Stomach (tissue), 9 donors: ENCODE data around the gene GH2. TPM values are rescaled to one million over a fixed set of nuclear protein-coding genes. Genes with fewer than 3 reads are reported as not detected.
"Not testable (repeated sequence)": the region's sequence is repeated elsewhere in the genome, so short reads cannot be mapped to it uniquely, and the experiment has no call there.

Experiments used
- DNase-seq, 2 donors: peaks; one replicate each; pipeline versions ENCODE4 v3.0.0 to v3.0.0-alpha.2; 2013 to 2019
- H3K27ac ChIP-seq, 5 donors: fragments of 200-600 bp in 4 of 5; sonication (generic) in 4 of 5; one replicate each; pipeline ENCODE4 v1.5.1; 2013 to 2019; ENCODE audit warnings: mild to moderate bottlenecking in 1 of 5, moderate library complexity in 1 of 5
- H3K27me3 ChIP-seq, 3 donors: fragments of 200-600 bp; sonication (generic); one replicate each; pipeline ENCODE4 v1.5.1; 2017 to 2019; ENCODE audit warnings: mixed run types in 1 of 3
- H3K36me3 ChIP-seq, 4 donors: fragments of 200-600 bp; sonication (generic); 1 replicate in 3 of 4; 2 replicates in 1 of 4; pipeline ENCODE4 v1.5.1; 2016 to 2019
- H3K4me1 ChIP-seq, 4 donors: fragments of 200-600 bp; sonication (generic); one replicate each; pipeline ENCODE4 v1.5.1; 2016 to 2019
- H3K4me3 ChIP-seq, 4 donors: fragments of 200-600 bp; sonication (generic) in 3 of 4; one replicate each; pipeline ENCODE4 v1.5.1; 2016 to 2019; ENCODE audit warnings: mild to moderate bottlenecking in 1 of 4
- H3K9me3 ChIP-seq, 4 donors: fragments of 200-600 bp; sonication (generic); one replicate each; pipeline ENCODE4 v1.5.1; 2016 to 2019
- EP300 ChIP-seq: sonication (generic); formaldehyde crosslinking; IDR thresholded peaks from one replicate; pipeline ENCODE4 v1.6.1; 2017; ENCODE audit warnings: antibody characterized with exemption
- POLR2A ChIP-seq, 4 donors: fragments of 450-650 bp; IDR thresholded peaks; one replicate each; pipeline ENCODE4 v1.6.1; 2016; ENCODE audit warnings: antibody characterized with exemption in 4 of 4, control low read depth in 2 of 4, mild to moderate bottlenecking in 1 of 4, moderate library complexity in 1 of 4
- POLR2AphosphoS5 ChIP-seq, 3 donors: sonication (generic); formaldehyde crosslinking; IDR thresholded peaks; one replicate each; pipeline ENCODE4 v1.6.1; 2016; ENCODE audit warnings: antibody characterized with exemption in 3 of 3
- WGBS, 5 donors: extraction: QIAGEN DNeasy Blood & Tissue Kit in 3 of 5; methylation state at CpG; one replicate each; pipeline versions ENCODE4 v1.1.5 to v1.1.7; 2013 to 2018; 5-methylcytosine and 5-hydroxymethylcytosine counted together
- intact Hi-C: fragments of 100-400 bp; cut with DNase I; formaldehyde crosslinking; loops from one replicate; pipeline ENCODE4 v1.15.1; 2023; ENCODE audit warnings: low total_unique reads
- polyA plus RNA-seq, 3 donors: library from polyadenylated mRNA; stranded (reverse); fragments of 200-250 nt; gene quantifications; one replicate each; pipeline ENCODE4 v1.2.3, GENCODE V29; 2013
- total RNA-seq, 5 donors: library from RNA; depleted of rRNA; stranded (reverse); fragments of >200 nt; gene quantifications; one replicate each; pipeline versions ENCODE4 v1.1.0 to v1.2.3, GENCODE V29; 2014 to 2016
- TF ChIP-seq, protein P1 (sequence below), 7 experiments: fragments of 450-650 bp in 4 of 7; fragments of 200-600 bp in 3 of 7; sonication (generic) in 3 of 7; IDR thresholded peaks; one replicate each; pipeline ENCODE4 v1.5.1; 2016 to 2019; ENCODE audit warnings: antibody characterized with exemption in 7 of 7, control low read depth in 2 of 7, mild to moderate bottlenecking in 1 of 7
- donor health status: healthy with polysubstance abuse.
- donor health status: Bipolar disorder and iron deficiency.
- donor health status: healthy.

Gene GH2
- total and polyA plus RNA-seq, 8 donors = not detected

DNA sequence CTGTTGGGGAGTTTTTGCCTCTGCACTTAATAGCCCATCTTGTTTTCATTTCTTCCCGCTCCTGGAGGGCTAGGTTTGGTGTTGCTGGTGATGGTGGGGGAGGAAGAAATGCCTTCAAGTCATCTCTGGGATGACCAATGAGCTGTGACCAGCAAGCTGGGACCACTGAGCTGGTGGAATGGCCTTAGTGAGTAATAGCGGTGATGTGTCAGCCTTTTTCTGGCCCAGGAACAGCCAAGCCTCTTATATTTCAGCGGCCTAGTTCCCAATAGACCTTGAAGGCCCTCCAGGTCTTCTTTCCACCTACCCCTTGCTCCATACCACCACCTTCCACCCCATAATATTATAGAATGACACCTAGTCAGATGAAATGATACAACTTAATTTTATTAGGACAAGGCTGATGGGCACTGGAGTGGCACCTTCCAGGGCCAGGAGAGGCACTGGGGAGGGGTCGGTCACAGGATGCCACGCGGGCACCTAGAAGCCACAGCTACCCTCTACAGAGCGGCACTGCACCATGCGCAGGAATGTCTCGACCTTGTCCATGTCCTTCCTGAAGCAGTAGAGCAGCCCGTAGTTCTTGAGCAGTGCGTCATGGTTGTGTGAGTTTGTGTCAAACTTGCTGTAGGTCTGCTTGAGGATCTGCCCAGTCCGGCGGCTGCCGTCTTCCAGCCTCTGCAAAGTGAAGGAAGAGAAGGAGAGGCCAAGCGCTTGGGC, 9.9 kb downstream of the GH2 start:
- H3K27ac ChIP-seq, H3K36me3 ChIP-seq, H3K27me3 ChIP-seq, H3K4me3 ChIP-seq, DNase-seq, intact Hi-C loops, H3K4me1 ChIP-seq, H3K9me3 ChIP-seq: not testable (repeated sequence)
- WGBS, 5 donors = 91 to 97% (median 94%) methylated on average over 11 to 15 of the region's 15 CpGs

DNA sequence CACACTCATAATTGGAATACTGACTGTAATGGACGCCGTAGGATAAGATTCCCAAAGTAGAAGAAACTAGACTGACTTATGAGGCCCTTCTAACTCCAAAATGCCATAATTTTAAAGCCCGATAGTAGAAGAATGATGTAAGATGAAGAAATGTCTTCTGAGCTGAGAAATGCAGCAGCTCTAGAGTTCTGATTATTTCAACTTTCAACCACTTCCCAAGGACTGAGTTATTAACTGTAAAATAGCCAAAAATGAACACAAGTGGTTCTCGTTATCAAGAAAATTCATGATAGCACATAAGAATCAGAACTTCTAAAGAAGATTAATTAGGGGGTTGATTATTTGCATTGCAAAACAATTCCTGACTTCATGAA, 11.5 kb downstream of the GH2 start:
- H3K36me3 ChIP-seq, H3K27me3 ChIP-seq, H3K4me1 ChIP-seq, H3K9me3 ChIP-seq, H3K4me3 ChIP-seq, intact Hi-C loops, DNase-seq, H3K27ac ChIP-seq: not testable (repeated sequence)
- 84 to 93% (median 92%) methylated on average over 4 of the region's 4 CpGs for WGBS, 5 donors

GRCh38 chr17:63869491-63870291, 12.1 kb downstream of the GH2 start:
- WGBS, 5 donors = 51 to 65% (median 59%) methylated on average over 9 of the region's 9 CpGs
- H3K36me3 ChIP-seq, H3K27ac ChIP-seq, intact Hi-C loops, H3K9me3 ChIP-seq, H3K4me3 ChIP-seq, H3K4me1 ChIP-seq, H3K27me3 ChIP-seq, DNase-seq: not testable (repeated sequence)

DNA sequence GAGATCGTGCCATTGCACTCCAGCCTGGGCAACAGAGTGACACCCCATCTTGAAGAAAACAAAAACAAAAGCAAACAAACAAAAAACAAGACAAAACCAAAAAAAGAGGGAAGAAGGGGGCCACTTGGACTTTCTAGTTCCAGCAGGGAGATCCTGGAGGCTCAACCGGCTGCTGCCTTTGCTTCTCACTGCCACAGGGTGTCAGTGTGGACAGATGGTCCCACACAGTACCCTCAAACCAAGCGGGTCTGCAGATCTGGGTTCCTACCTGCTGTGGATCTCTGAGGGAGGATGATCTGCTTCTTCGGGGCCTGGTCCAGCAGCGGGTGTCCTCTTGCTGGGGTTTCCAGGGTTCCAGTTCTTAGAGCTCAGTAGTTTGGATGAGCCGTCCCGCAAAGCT, 15.1 kb downstream of the GH2 start:
- intact Hi-C loops, H3K36me3 ChIP-seq, H3K9me3 ChIP-seq, H3K27me3 ChIP-seq, H3K4me3 ChIP-seq, H3K27ac ChIP-seq, H3K4me1 ChIP-seq, DNase-seq: not testable (repeated sequence)
- 51 to 80% (median 75%) methylated on average over 5 to 7 of the region's 7 CpGs for WGBS, 5 donors

GRCh38 chr17:63859257-63859656, 22.5 kb downstream of the GH2 start:
- WGBS, 5 donors = 48 to 88% (median 75%) methylated on average over 2 to 3 of the region's 3 CpGs
- Histone ChIP-seq H3K4me1 (no peaks in the 10 kb centered on the region), H3K4me3 (no peak overlapping the region), H3K27ac (no peak overlapping the region), H3K9me3 (no peaks in the 10 kb centered on the region), H3K27me3 (no peaks in the 10 kb centered on the region), H3K36me3 (no peaks in the 10 kb centered on the region)
- intact Hi-C loops = no loop called here
- no peak for TF ChIP-seq POLR2AphosphoS5 (IDR thresholded peaks at IDR 0.05)
- TF ChIP-seq, protein P1, sequence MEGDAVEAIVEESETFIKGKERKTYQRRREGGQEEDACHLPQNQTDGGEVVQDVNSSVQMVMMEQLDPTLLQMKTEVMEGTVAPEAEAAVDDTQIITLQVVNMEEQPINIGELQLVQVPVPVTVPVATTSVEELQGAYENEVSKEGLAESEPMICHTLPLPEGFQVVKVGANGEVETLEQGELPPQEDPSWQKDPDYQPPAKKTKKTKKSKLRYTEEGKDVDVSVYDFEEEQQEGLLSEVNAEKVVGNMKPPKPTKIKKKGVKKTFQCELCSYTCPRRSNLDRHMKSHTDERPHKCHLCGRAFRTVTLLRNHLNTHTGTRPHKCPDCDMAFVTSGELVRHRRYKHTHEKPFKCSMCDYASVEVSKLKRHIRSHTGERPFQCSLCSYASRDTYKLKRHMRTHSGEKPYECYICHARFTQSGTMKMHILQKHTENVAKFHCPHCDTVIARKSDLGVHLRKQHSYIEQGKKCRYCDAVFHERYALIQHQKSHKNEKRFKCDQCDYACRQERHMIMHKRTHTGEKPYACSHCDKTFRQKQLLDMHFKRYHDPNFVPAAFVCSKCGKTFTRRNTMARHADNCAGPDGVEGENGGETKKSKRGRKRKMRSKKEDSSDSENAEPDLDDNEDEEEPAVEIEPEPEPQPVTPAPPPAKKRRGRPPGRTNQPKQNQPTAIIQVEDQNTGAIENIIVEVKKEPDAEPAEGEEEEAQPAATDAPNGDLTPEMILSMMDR (IDR thresholded peaks at IDR 0.05) = no peak
- TF ChIP-seq EP300 = no peak
- TF ChIP-seq POLR2A (IDR thresholded peaks at IDR 0.05) = no peak
- DNase-seq = no peak

GRCh38 chr17:63856425-63856824, 25.3 kb downstream of the GH2 start:
- 85 to 92% (median 90%) methylated on average over 8 of the region's 8 CpGs for WGBS, 5 donors

DNA sequence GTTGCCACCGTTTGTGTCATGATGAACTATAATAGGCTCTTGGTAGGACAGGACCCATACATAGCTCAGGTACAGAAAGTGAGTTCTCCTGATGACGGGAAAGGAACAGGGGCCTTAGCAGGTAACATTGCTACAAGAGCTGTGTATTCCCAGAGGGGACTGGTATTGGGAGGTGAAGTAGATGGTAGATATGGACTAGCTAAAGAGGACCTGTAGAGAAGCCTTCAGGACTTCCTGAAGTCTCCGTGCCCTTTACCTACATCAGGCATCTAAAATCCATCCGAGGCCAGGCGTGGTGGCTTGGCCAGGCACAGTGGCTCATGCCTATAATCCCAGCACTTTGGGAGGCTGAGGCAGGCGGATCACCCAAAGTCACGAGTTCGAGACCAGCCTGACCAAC, 26.6 kb downstream of the GH2 start:
- Histone ChIP-seq H3K9me3 (no peaks in the 10 kb centered on the region), H3K36me3 (no peaks in the 10 kb centered on the region), H3K27me3 (no peaks in the 10 kb centered on the region), H3K4me3 (no peak overlapping the region), H3K27ac (no peak overlapping the region), H3K4me1 (no peaks in the 10 kb centered on the region)
- TF ChIP-seq EP300 = no peak
- TF ChIP-seq POLR2A (IDR thresholded peaks at IDR 0.05) = no peak
- TF ChIP-seq POLR2AphosphoS5 (IDR thresholded peaks at IDR 0.05) = no peak
- TF ChIP-seq, protein P1 (IDR thresholded peaks at IDR 0.05) = no peak
- DNase-seq = no peak
- intact Hi-C loops = no loop called here
- WGBS, 5 donors = 88 to 91% (median 90%) methylated on average over 8 of the region's 8 CpGs

More at GRCh38 chr17:63856425-63856824, 25.3 kb downstream of the GH2 start:
- H3K4me3 ChIP-seq, H3K4me1 ChIP-seq, DNase-seq, H3K27ac ChIP-seq, H3K9me3 ChIP-seq, intact Hi-C loops, H3K36me3 ChIP-seq, H3K27me3 ChIP-seq: not testable (repeated sequence)
